HepG2 (cell line): Measurements from ENCODE around the gene TMEM107. TPM values are rescaled to one million over a fixed set of nuclear protein-coding genes. Genes with fewer than 3 reads are reported as not detected.

Source experiments
- ATAC-seq: fragments of 200-7000 bp; cut with Tn5 transposase; 3 replicates; pipeline ENCODE4 v1.9.1; 2020; ENCODE audit warnings: mild to moderate bottlenecking, moderate library complexity
- BruUV-seq: library from RNA; stranded (reverse); fragments of 400-500 nt; replicated peaks from 2 replicates; lab custom pipeline; 2021; lab: Mats Ljungman, UMichigan
- CTCF ChIA-PET: fragments of 300-600 bp; formaldehyde crosslinking; extraction: SDS; loops from one replicate; lab custom pipeline; 2021; ENCODE audit warnings: low total read pairs, inconsistent platforms, low intra/inter-chr PET ratio; lab: Yijun Ruan, JAX
- POLR2A ChIA-PET: fragments of 350-600 bp; sonication (Branson Sonifier 250); formaldehyde crosslinking; loops from one replicate; lab custom pipeline; 2020; ENCODE audit warnings: antibody characterized with exemption, inconsistent platforms; lab: Yijun Ruan, JAX
- DNase-seq: peaks from one replicate; pipeline ENCODE4 v3.0.0-alpha.2; 2015; ENCODE audit warnings: low spot score
- FAIRE-seq: peaks from 3 replicates; lab custom pipeline; 2011; peaks lifted over from hg19 to GRCh38; lab: Jason Lieb, UNC
- H2AFZ ChIP-seq: one replicate; pipeline ENCODE4 v1.6.1; 2011; ENCODE audit warnings: low read length, inconsistent platforms
- H3K27ac ChIP-seq: fragments of 300-600 bp; 3 replicates; pipeline ENCODE4 v1.8.0; 2011; ENCODE audit warnings: mixed run types, mild to moderate bottlenecking, mixed read lengths, low read length, inconsistent platforms; ENCODE audit not compliant: insufficient read depth; ENCODE audit errors: extremely low read length
- H3K27me3 ChIP-seq, 2 experiments: fragments of 200-600 bp in 1 of 2; 2 replicates in 1 of 2; 3 replicates in 1 of 2; pipeline versions ENCODE4 v1.6.0 to v1.8.0; 2011; ENCODE audit warnings: low read length in 2 of 2, mild to moderate bottlenecking in 2 of 2, moderate library complexity in 2 of 2, inconsistent platforms in 1 of 2; ENCODE audit not compliant: insufficient read depth in 2 of 2, control insufficient read depth in 1 of 2
- H3K36me3 ChIP-seq, 2 experiments: fragments of 200-600 bp in 1 of 2; replicated peaks in 1 of 2; 2 replicates in 1 of 2; 3 replicates in 1 of 2; pipeline versions ENCODE4 v1.5.1 to v1.8.0; 2011; ENCODE audit warnings: low read length in 2 of 2, inconsistent platforms in 1 of 2; ENCODE audit not compliant: insufficient read depth in 2 of 2, control insufficient read depth in 1 of 2
- H3K4me1 ChIP-seq: 2 replicates; pipeline ENCODE4 v1.5.1; 2012; ENCODE audit warnings: low read length, inconsistent platforms; ENCODE audit not compliant: insufficient read depth
- H3K4me2 ChIP-seq: 2 replicates; pipeline ENCODE4 v1.6.0; 2011; ENCODE audit warnings: low read depth, low read length, inconsistent platforms
- H3K4me3 ChIP-seq, 3 experiments: fragments of 200-600 bp in 1 of 3; sonication (generic), shearing (Covaris generic) in 1 of 3; replicated peaks in 1 of 3; 2 replicates each; pipeline ENCODE4 v1.5.1; 2011 to 2016; ENCODE audit warnings: low read length in 3 of 3, inconsistent platforms in 2 of 3, low read depth in 2 of 3, mild to moderate bottlenecking in 2 of 3, control low read depth in 1 of 3, mixed read lengths in 1 of 3; ENCODE audit not compliant: insufficient read depth in 1 of 3
- H3K79me2 ChIP-seq: one replicate; pipeline ENCODE4 v1.6.1; 2011; ENCODE audit warnings: low read length, inconsistent platforms; ENCODE audit not compliant: insufficient read depth
- H3K9ac ChIP-seq: 2 replicates; pipeline ENCODE4 v1.6.0; 2011; ENCODE audit warnings: mild to moderate bottlenecking, low read depth, low read length, inconsistent platforms; ENCODE audit not compliant: insufficient read depth
- H3K9me3 ChIP-seq: 2 replicates; pipeline ENCODE4 v1.5.1; 2012; ENCODE audit warnings: mild to moderate bottlenecking, low read length
- H4K20me1 ChIP-seq: 2 replicates; pipeline ENCODE4 v1.6.0; 2011; ENCODE audit warnings: inconsistent platforms, mild to moderate bottlenecking, low read length, moderate library complexity; ENCODE audit not compliant: insufficient read depth
- DNMT3B ChIP-seq: conservative IDR thresholded peaks from 2 replicates; pipeline ENCODE4 v1.6.1; 2016; ENCODE audit warnings: missing biosample characterization, control low read depth
- EZH2 ChIP-seq: conservative IDR thresholded peaks from 2 replicates; pipeline ENCODE4 v1.6.1; 2012; ENCODE audit warnings: mild to moderate bottlenecking, low read depth, low read length, moderate library complexity
- GLI4 ChIP-seq: sonication (generic); formaldehyde crosslinking; IDR thresholded peaks from 2 replicates; pipeline ENCODE4 v1.5.1; 2020; ENCODE audit warnings: missing genetic modification reagents, mild to moderate bottlenecking, moderate library complexity, borderline replicate concordance
- NPAS2 ChIP-seq: sonication (generic); formaldehyde crosslinking; IDR thresholded peaks from 2 replicates; pipeline ENCODE4 v1.8.0; 2022; ENCODE audit warnings: mild to moderate bottlenecking, missing genetic modification reagents, borderline replicate concordance
- RCOR2 ChIP-seq: IDR thresholded peaks from 2 replicates; pipeline ENCODE4 v1.6.1; 2016; ENCODE audit warnings: missing biosample characterization, missing genetic modification reagents
- TMF1 ChIP-seq: sonication (generic); formaldehyde crosslinking; IDR thresholded peaks from 2 replicates; pipeline ENCODE4 v1.8.1; 2022; ENCODE audit warnings: low read depth, missing genetic modification reagents
- ZFP36L1 ChIP-seq: sonication (generic); formaldehyde crosslinking; IDR thresholded peaks from 2 replicates; pipeline ENCODE4 v1.8.0; 2022; ENCODE audit warnings: mild to moderate bottlenecking, missing genetic modification reagents, moderate library complexity
- ZNF367 ChIP-seq: sonication (generic); formaldehyde crosslinking; IDR thresholded peaks from 2 replicates; pipeline ENCODE4 v1.4.0; 2020; ENCODE audit warnings: missing genetic modification reagents, borderline replicate concordance
- ZNF883 ChIP-seq: sonication (generic); formaldehyde crosslinking; IDR thresholded peaks from 2 replicates; pipeline ENCODE4 v1.5.1; 2020; ENCODE audit warnings: mild to moderate bottlenecking, missing genetic modification reagents; ENCODE audit errors: not compliant biosample characterization
- WGBS: methylation state at CpG from one replicate; pipeline ENCODE4 v1.1.6; 2017; ENCODE audit warnings: low lambda C conversion rate; 5-methylcytosine and 5-hydroxymethylcytosine counted together
- in situ Hi-C: cut with HindIII; loops from 2 replicates; pipeline ENCODE4 v1.10.0; 2017; ENCODE audit warnings: low pct_unique_long_range_greater_than_20kb; ENCODE audit not compliant: extremely low pct_ligation_motif_present
- intact Hi-C: fragments of 100-400 bp; cut with micrococcal nuclease; formaldehyde crosslinking; loops from one replicate; pipeline ENCODE4 v1.10.0; 2022; ENCODE audit not compliant: unreplicated experiment
- polyA plus RNA-seq, 8 experiments: library from polyadenylated mRNA; depleted of rRNA in 3 of 8; stranded (reverse) in 7 of 8; unstranded in 1 of 8; fragments of >200 nt; fragmentation: Illumina TruSeq in 4 of 8; extraction: Trizol in 4 of 8; gene quantifications; 2 replicates each; pipeline versions ENCODE4 v1.2.1 to v1.2.3, GENCODE V29; 2011 to 2016; ENCODE audit warnings: low read depth in 4 of 8, missing spikeins in 1 of 8, mixed read lengths in 1 of 8; ENCODE audit not compliant: insufficient read depth in 1 of 8
- total RNA-seq, 5 experiments: library from RNA; depleted of rRNA; stranded (reverse); fragments of >200 nt; fragmentation: Illumina TruSeq; extraction: Trizol; gene quantifications; 2 replicates each; pipeline ENCODE4 v1.2.3, GENCODE V29; 2016; ENCODE audit warnings: low read depth in 1 of 5
- TF ChIP-seq, protein P1 (sequence below), 2 experiments: IDR thresholded peaks; 2 replicates each; pipeline ENCODE4 v1.6.1; 2011 to 2012; ENCODE audit warnings: low read length in 2 of 2, borderline replicate concordance in 1 of 2, low read depth in 1 of 2, mild to moderate bottlenecking in 1 of 2, moderate library complexity in 1 of 2
- TF ChIP-seq, protein P2 (sequence below): sonication (generic); formaldehyde crosslinking; IDR thresholded peaks from 2 replicates; pipeline ENCODE4 v1.4.0; 2020; ENCODE audit warnings: mild to moderate bottlenecking, missing genetic modification reagents, borderline replicate concordance
- TF ChIP-seq, protein P3 (sequence below): sonication (generic); formaldehyde crosslinking; IDR thresholded peaks from 2 replicates; pipeline ENCODE4 v1.4.0; 2020; ENCODE audit warnings: missing genetic modification reagents, low read depth, mild to moderate bottlenecking, borderline replicate concordance

Gene TMEM107
- total and polyA plus RNA-seq, 2 of the 13 experiments (the other 11 are each of a cell fraction or from before 2014, with no cell fraction given): 7.2 to 15.3 TPM

DNA sequence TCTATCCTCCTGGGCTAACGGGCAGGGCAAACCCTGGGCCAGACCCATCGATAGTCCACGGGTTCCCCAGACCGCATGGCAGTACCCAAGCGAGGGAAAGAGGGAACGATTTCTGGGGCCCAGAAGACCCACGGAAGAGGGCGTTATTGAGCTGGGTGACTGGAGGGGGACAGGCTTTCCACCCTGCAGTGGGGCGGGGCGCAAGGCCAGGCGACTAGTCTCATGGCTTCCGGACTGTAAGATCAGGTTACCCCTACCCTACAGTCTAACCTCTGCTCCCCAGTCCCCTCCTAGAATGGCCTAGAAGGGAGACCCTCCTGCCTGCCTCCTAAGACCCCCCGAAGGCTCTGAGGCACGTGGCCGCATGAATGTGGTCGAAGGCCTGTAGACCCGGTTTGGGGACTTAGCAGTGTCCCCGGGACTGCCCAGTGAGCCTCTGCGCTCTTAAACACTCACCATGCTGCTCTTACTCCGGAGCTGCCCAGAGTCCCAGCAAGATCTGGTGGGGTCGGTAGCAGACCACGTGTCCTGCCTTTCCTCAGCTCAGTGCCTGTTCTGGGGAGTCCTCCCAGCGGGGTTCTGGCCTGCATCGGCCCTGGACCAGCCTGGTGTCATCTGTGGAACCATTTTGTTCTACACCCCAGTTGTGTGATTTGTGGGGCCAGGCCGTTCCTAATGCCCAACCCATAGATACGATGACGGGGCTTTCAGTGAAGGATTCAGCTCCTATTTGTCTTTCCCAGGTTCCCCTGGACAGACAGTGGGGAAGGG is 47.4 kb upstream of the TMEM107 start:
- Histone ChIP-seq H4K20me1 (peaks cover 4% of the 10 kb centered on the region; the same call in 1 of the 2 replicates), H3K79me2 (no peaks in the 10 kb centered on the region), H2AFZ (no peak overlapping the region), H3K36me3 (peaks cover 5 to 15% of the 10 kb centered on the region in 2 experiments; a peak in 4 of 5 replicates), H3K27ac (peak overlapping the region; percentile 91), H3K9ac (peak overlapping the region; percentile 80), H3K4me3 (peak overlapping the region; percentile 69 to 85 (median 70)), H3K9me3 (no peaks in the 10 kb centered on the region), H3K4me1 (peaks cover 26% of the 10 kb centered on the region), H3K4me2 (peak overlapping the region; percentile 95), H3K27me3 (no peaks in the 10 kb centered on the region; a peak in 1 of 5 replicates)
- ChIA-PET CTCF (interaction anchor here (0.7 kb wide), 1 partner anchor 77 kb away, joined by 3 read pairs; no protein-coding TSS in a partner anchor), POLR2A (interaction anchor here (0.7 to 7.7 kb wide), 26 partner anchors 11 to 821 kb away, joined by 3 to 111 read pairs (median 5); partner anchors contain the start of genes AURKB, BORCS6, CTC1 and KRABD2)
- in situ Hi-C loops: loop anchor here (5.0 kb wide), 2 partner anchors 36 to 79 kb away; no protein-coding TSS in a partner anchor
- intact Hi-C loops: loop anchor here (1.0 to 5.0 kb wide), 2 partner anchors 77 to 154 kb away; partner anchors contain the start of gene KRABD2
- peak; percentile 62 for ATAC-seq
- peak; percentile 79 for DNase-seq
- FAIRE-seq: peak; percentile 79
- 3% methylated on average over 11 of the region's 27 CpGs for WGBS
- BruUV-seq: TSS peak; percentile 84
- 0 out of 2 replicates have a peak, but pooled peaks have one; percentile 14 for TF ChIP-seq GLI4 (CRISPR knock-in tag)
- TF ChIP-seq TMF1: no peak
- TF ChIP-seq ZNF367 (CRISPR knock-in tag): no peak
- no peak for TF ChIP-seq NPAS2 (CRISPR knock-in tag)
- TF ChIP-seq, protein P1, sequence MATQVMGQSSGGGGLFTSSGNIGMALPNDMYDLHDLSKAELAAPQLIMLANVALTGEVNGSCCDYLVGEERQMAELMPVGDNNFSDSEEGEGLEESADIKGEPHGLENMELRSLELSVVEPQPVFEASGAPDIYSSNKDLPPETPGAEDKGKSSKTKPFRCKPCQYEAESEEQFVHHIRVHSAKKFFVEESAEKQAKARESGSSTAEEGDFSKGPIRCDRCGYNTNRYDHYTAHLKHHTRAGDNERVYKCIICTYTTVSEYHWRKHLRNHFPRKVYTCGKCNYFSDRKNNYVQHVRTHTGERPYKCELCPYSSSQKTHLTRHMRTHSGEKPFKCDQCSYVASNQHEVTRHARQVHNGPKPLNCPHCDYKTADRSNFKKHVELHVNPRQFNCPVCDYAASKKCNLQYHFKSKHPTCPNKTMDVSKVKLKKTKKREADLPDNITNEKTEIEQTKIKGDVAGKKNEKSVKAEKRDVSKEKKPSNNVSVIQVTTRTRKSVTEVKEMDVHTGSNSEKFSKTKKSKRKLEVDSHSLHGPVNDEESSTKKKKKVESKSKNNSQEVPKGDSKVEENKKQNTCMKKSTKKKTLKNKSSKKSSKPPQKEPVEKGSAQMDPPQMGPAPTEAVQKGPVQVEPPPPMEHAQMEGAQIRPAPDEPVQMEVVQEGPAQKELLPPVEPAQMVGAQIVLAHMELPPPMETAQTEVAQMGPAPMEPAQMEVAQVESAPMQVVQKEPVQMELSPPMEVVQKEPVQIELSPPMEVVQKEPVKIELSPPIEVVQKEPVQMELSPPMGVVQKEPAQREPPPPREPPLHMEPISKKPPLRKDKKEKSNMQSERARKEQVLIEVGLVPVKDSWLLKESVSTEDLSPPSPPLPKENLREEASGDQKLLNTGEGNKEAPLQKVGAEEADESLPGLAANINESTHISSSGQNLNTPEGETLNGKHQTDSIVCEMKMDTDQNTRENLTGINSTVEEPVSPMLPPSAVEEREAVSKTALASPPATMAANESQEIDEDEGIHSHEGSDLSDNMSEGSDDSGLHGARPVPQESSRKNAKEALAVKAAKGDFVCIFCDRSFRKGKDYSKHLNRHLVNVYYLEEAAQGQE (IDR thresholded peaks at IDR 0.05; ENCODE audit: borderline replicate concordance in 1 of 2, low read depth in 1 of 2, low read length in 2 of 2): 0 out of 4 replicates have a peak, but pooled peaks of 1 of the 2 experiments have one; percentile 9
- TF ChIP-seq EZH2: no peak
- TF ChIP-seq, protein P2, sequence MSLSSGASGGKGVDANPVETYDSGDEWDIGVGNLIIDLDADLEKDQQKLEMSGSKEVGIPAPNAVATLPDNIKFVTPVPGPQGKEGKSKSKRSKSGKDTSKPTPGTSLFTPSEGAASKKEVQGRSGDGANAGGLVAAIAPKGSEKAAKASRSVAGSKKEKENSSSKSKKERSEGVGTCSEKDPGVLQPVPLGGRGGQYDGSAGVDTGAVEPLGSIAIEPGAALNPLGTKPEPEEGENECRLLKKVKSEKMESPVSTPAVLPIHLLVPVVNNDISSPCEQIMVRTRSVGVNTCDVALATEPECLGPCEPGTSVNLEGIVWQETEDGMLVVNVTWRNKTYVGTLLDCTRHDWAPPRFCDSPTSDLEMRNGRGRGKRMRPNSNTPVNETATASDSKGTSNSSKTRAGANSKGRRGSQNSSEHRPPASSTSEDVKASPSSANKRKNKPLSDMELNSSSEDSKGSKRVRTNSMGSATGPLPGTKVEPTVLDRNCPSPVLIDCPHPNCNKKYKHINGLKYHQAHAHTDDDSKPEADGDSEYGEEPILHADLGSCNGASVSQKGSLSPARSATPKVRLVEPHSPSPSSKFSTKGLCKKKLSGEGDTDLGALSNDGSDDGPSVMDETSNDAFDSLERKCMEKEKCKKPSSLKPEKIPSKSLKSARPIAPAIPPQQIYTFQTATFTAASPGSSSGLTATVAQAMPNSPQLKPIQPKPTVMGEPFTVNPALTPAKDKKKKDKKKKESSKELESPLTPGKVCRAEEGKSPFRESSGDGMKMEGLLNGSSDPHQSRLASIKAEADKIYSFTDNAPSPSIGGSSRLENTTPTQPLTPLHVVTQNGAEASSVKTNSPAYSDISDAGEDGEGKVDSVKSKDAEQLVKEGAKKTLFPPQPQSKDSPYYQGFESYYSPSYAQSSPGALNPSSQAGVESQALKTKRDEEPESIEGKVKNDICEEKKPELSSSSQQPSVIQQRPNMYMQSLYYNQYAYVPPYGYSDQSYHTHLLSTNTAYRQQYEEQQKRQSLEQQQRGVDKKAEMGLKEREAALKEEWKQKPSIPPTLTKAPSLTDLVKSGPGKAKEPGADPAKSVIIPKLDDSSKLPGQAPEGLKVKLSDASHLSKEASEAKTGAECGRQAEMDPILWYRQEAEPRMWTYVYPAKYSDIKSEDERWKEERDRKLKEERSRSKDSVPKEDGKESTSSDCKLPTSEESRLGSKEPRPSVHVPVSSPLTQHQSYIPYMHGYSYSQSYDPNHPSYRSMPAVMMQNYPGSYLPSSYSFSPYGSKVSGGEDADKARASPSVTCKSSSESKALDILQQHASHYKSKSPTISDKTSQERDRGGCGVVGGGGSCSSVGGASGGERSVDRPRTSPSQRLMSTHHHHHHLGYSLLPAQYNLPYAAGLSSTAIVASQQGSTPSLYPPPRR (CRISPR knock-in tag): no peak; the same call in 1 of the 2 replicates
- no peak; the same call in 1 of the 2 replicates for TF ChIP-seq DNMT3B
- TF ChIP-seq, protein P3, sequence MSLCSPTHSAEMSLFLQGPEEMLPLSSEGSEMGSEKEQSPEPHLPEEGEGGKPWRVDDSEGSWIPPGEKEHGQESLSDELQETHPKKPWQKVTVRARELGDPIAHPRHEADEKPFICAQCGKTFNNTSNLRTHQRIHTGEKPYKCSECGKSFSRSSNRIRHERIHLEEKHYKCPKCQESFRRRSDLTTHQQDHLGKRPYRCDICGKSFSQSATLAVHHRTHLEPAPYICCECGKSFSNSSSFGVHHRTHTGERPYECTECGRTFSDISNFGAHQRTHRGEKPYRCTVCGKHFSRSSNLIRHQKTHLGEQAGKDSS (CRISPR knock-in tag): no peak
- 0 out of 2 replicates have a peak, but pooled peaks have one; percentile 23 for TF ChIP-seq ZFP36L1 (CRISPR knock-in tag)
- no peak for TF ChIP-seq RCOR2 (CRISPR knock-in tag)
- TF ChIP-seq ZNF883 (CRISPR knock-in tag): no peak
